Glomerular visceral epithelial cell (primary cell): ENCODE data around the gene AP1AR.

Source experiments
- DNase-seq: peaks from one replicate; pipeline ENCODE4 v3.0.0-alpha.2; 2016; ENCODE audit errors: extremely low spot score

AP1AR gene

DNA sequence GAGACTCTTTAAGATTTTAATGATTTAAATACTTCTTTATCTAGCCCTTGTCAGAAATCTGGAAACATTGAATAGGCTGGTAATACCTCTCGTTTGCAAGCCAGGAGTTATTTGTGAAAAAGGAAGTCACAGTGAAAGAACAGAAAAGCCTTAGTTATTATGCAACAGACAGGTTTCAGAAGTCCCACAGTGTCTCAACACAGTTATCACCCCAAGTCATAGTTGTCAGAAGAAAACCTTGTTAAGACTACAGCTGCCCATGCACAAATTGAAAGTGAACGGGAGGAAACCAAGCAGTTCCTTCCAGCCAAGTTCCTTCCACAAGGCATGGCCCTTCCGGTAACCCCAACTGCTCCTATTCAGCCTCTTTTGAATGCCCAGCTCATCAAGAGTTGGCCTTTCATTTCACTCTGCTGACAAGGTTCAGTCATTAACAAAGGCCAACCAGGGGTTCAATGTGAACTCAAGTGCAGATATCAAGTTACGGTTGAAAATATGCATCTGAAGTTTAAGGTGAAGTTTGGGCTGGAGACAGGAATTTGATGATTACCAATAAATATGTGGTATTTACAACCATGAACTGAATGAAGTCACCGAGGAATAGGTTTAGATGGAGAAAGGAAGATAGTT lies 81.1 kb downstream of the AP1AR start:
- no peak for DNase-seq

DNA sequence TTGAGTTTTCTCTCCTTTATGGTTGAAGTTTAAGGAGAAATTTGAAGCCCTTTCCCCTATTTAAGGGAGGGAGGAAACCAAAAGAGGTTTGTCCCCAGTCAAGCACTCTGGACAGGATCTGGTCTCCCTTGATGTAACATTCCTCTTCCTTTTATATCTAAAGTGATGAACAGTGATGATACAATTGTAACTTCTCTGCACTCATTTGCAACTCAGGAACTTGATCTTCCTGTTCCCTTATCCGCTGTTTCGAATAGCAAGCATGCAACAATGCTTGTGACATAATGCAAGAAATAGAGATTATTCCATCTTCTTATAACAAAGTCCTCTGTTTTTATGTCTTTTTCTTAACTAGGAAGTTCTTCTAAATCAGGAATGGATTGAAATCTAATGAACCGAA lies 83.9 kb downstream of the AP1AR start:
- DNase-seq, result no peak

DNA sequence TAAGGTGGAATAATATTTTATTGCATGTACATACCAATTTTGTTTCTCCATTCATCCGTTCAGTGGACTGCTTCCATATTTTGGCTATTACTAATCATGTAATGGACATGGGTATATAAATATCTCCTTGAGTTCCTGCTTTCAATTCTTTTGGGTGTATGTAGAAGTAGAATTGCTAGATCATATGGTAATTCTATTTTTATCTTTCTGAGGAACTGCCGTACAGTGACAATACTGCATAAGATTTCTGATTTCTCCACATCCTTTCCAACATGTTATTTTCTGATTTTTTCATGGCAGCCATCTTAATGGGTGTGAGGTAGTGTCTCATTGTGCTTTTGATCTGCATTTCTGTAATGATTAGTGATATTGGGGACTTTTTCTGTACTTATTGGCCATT lies 84.8 kb downstream of the AP1AR start:
- no peak for DNase-seq

DNA sequence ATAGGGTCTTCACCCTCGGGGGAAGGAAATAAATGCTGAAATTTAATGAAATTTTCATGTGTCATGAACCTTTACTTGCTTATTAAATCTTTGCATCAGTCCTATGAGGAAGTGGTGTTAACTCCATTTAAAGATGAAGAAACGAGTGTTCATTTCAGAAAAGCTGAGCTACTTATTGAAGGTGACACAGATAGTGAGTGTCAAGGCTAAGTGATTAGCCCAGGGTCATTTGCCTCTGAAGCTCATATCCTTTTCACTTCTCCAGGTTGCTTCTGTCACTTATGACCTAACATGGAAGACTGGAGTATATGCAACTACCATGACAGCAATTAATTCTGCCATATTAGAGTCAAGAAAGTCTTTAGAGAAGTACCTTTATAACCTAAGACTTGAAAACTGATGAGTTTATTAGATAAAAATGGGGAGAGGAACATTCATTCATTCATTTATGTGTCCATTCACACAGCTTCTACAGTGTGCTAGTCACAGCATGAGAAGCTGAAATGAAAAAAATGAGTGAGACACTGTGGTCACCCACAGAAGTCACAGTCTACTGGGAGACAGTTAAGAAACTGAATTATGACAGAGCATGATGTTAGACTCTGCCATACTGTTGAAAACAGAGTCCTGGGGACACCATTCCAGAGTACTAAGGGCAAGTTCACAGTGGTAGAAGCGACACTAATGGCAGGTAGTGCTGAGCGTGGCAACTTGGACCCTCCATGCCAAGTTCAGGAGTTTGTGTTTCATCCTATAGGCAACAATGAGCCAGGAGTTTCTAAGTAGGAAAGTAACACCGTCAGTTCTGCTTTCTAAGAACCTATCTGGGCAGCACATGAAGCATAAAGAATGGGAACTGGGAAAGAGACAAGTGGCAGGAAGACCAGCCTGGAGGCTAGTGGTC lies 86.9 kb downstream of the AP1AR start:
- no peak for DNase-seq
